ENCODE results near the gene METTL6.
"Not testable (repeated sequence)": the region's sequence is repeated elsewhere in the genome, so short reads cannot be mapped to it uniquely, and the experiment has no call there.

Gene METTL6

DNA sequence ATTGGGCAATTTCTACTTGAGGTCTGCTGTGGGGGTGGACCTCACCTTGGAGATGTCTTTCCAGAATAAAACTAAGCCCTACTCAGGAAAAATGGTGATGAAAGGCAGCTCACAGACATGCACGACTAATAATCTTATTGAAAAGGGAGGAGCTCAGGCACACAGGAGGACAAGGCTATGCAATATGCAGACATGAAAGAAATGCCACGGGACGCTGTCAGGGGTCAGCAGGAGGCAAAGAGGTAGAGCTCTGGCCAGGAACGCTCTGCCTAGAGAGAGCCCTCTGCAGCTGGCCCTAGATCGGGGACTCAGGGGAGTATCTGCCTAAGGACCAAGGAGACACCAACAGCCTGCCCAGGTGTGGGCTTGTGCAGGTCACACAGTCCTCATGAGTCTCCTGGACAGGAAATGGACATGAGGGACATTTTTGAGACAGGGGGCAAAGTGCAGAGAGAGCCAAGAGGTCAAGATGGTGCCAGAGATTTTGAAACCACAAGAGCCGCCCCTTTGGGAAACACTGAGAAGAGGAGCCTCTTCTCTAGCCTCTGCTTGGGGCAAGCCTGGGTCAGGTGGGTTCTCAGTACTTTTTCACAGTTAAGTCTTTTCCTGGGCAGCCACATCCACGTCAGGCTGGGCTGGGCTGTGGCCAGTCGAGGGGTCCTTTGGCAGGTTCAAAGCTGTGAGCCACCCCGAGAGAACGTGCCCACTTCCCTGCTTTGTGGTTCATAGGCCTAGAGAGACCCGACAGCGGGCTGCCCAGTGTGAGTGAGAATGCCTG is 23.3 kb upstream of the METTL6 start:
- DNase-seq = no peak

DNA sequence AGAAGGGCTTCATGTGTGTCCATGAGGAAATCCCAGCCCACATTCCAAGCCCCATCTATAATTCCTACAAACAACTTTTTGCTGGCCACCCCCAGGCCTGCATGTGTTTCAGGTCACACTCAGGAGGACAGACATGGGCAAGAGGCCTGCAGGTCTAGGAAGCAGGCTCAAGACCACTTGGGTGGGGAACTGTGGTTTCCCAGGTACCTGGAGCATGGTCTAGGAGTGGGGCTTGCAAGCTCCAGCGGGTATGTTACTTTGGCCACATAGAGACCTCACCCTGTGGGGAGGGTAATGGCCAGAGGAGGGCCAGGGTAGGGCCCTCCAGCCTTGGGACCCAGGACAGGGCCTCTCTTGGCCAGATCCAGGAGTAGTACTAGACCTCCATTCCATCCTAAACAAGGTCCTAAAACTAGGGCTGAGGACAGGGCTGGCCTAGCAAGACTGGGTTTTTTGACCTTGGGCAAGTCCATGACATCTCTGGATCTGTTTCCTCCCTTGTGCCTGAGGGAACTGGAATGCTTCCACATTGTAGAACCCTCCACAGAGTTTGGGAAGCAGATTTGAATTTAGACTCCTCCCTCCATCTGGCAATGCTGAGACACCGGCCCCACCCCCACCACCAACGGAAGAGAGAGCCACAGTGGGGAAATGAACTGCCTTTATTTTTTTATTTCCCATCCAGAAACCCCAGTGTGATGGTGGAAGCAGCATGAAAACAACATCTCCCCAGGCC is 22.3 kb upstream of the METTL6 start:
- DNase-seq = no peak

DNA sequence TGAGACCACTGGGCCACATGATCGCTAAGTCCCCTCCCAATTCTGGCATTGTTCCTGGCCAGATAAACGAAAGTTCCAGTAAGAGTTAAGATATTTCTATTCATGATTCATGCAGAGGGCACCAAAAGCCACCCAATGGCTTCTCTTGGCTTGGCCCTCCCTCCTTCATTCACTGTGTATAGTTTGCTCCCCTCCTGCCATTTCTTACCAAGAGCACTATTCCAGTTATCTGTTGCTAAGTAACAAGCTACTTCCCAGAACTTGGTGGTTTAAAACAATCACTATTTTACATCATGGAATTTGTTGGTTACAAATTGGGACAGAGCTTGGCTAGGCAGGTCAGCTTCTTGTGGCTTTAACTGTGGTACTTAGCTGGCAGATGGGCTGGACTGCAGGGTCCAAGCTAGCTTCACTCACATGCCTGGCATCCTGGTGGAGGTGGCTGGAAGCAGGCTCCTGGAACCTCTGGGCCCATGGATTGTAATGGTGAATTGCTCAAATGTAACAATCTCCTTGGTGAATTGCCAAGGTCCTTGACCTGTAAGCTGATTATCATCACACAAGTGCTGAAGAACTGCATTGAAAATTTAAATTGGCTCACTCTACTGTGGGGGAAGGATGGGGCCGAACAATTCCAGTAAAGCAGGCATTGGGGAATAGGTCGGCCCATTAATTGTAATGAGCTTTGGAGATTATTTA is 16.6 kb upstream of the METTL6 start:
- no peak for DNase-seq

DNA sequence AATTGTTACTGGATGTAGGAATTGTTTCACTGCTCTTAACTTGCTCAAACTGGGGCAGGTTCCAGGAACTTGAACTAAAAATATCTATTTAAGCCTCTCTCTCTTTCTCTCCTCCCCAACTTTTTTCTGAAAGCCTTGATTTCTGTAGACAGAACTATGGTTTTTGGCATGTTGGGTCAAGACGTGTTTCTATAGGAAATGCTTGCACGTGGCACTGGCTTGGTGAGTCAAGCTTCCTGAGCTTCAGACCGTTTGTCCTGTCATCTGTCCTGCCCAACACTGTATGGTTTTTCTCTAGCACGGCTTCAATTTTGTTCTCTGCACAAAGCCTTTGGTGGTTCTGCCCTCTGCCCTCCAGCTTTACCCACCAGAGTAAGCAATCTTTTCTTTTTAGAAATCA is 13.5 kb upstream of the METTL6 start:
- DNase-seq = no peak

DNA sequence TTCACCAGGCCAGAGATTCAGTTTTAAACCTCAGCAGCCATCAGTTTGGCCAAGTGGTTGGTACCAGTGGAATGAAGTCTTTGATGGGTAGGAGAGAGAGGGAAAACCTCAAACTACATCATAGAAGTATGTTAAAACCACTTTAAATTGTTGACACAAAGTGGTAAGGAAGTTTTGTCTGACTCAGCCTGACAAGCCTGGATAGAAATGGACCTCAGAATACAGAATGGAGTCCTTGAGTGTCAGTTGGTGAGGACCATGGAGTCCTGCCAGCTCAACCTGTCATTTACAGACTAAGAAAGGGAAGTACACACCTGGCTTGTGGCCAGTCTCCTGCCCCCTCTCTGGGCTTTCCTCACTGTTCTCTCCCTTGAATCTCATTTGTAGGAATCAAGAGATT is 12.1 kb upstream of the METTL6 start:
- DNase-seq = no peak

DNA sequence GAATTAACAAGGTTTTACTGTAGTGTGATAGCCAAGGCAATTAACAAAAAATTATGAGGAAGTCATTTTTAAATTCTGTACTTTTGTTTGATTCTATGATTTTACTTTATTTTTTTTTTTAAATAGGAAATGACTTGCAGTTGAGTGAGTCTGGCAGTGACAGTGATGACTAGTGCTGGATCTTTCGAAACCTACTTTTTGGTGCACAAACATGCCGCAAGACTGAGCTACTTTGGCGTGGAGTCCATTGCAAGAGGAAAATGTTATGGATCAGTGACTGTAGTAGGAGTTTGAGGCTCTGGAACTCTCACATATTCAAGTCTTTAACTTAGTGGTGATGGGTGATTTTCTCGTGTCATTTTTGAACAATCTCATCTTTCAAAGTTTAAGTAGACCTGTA is 11.6 kb upstream of the METTL6 start:
- DNase-seq = no peak

DNA sequence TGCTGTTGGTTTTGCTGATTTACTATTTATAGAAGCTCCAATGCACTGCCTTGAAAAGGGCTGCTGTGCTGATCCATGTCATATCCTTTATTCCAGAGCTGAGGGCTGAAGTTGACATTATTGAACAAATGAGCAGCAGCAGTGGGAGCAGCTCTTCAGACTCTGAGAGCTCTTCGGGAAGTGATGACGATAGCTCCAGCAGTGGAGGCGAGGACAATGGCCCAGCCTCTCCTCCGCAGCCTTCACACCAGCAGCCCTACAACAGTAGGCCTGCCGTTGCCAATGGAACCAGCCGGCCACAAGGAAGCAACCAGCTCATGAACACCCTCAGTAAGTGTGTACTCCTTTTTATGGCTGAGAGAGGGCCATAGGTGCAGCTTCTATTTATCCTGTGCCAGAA is 8.9 kb upstream of the METTL6 start:
- DNase-seq = no peak

DNA sequence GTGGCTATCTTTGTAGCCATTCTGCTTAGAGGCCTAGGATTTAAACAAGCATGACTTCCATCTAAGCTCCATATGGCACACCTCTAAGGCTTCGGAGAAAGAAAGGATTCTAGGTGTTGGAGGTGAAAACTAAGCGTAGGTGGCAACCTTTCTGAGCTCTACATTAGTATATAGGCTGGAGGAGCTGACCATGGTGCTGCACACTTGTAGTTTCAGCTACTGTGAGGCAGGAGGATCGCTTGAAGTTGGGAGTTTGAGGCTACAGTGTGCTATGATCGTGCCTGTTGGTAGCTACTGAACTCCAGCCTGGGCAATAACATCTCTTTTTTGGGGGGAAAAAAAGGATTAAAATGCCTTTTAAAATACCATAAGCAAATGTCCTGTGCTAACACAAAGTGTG is 7.4 kb upstream of the METTL6 start:
- DNase-seq = no peak

DNA sequence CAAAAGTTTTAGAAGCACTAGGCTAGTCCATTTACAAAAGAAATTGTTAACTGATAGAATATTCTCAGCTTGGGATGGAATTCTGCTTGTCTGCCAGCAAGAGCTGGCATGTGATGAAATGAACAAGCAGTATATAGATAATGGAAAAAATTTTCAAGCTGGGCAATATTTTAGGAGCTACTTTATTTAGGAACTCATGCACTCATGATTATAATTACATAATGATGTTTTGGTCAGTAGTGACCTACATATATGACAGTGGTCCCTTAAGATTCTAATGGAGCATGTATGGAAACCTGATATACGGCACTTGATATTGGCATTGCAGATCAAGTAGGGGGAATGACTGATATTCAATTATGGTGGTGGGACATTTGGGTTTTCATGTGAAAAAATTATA is 6.2 kb upstream of the METTL6 start:
- no peak for DNase-seq

DNA sequence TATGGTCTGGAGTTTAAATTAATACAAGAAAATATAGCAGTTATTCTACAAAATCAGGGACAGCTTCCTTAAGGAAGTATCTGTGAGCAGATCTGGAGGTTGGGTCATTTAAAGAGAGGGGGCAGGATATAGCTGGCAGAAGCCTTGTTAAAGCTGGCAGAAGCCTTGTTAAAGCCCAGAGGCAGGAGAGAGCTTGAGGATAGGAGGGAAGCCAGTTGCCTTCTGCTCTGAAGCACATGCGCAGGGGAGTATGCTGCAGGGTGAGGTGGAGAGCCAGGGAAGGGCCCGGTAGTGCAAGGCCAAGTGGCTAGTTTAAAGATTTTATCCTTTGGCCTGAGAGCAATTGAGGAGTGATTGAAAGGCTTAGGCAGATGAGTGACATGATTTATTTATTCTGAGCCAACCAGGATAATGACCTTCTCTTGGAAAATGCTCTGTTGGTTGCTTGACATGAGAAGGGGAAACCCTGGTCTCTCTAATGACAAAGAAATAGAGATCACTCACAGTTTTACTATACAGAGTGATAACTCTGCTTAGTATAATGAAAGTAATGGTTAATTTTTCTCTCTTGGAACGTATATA is 4.0 kb upstream of the METTL6 start:
- DNase-seq = no peak

DNA sequence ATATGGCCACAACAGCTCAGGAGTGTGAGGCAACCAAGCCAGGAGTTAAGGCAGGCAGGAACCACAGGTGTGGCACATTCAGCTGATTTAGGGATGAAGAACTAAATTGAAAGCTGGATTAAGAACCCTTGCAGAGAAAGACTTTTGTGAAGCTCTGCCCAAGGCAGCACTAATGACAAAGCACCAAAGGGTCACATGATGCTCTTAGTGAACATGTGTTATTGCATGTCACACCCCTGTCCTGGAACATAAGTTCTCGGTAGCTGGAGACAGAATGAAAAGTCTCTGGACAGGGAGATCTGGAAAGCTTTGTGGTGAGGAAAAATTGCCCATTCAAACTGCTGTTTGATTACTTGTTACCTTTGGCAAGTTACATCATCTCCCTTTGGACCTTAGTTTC is 3.3 kb upstream of the METTL6 start:
- no peak for DNase-seq

DNA sequence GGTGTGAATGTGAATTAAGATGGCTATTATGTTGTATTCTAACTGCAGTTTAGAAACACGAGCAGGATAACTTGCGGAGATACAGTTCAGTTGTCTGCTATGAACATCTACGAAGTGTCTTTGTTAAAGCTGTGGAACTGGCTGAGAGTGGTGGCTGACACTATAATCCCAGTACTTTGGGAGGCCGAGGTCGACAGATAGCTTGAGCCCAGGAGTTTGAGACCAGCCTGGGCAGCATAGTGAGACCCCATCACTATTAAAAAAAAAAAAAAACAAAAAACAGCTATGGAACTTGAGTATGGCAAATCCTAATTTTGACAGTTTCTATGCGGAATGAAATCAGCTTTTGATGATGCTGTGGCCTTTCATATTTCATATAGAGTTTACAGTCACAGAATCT is 1.7 kb upstream of the METTL6 start:
- no peak for DNase-seq

DNA sequence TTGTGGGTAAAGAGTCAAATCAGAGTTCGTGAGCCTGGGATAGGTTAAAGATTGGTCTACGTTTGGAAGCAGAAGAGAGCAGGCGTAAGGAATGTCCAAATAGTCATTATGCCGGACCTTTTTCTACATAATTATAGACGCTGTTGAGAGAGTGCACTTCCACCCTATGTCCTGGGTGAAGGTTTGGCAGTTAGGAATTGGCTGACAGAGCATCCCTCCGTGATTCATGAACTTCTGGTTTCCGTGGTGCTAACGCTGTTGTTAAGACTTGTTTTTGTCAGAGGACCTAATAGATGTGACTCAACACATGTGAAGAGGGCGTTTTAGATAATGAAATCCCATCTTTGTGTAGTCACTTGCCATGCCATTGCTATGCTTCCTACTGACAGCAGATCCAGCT is 1.2 kb upstream of the METTL6 start:
- DNase-seq = peak in 1 of 2 experiments; percentile 14

DNA sequence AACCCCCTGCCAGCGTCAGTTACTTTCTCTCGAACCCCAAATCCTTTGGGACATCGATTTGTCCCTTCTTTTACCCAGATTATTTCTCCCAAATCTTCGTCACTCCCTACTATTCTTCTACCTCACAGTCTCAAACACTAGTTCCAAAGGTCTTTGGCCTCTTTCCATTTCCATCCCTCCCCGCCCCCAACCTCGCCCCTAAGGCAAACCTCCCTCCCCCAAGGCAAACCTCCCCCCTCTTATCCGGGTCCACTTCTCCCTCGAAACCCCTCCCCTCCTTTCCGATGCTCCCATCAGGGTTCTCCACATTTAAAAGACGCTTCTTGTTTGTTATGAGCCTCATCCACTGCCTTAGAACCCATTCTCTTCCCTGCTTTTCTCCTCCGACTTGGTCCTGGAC is 637 bp upstream of the METTL6 start:
- no peak for DNase-seq

DNA sequence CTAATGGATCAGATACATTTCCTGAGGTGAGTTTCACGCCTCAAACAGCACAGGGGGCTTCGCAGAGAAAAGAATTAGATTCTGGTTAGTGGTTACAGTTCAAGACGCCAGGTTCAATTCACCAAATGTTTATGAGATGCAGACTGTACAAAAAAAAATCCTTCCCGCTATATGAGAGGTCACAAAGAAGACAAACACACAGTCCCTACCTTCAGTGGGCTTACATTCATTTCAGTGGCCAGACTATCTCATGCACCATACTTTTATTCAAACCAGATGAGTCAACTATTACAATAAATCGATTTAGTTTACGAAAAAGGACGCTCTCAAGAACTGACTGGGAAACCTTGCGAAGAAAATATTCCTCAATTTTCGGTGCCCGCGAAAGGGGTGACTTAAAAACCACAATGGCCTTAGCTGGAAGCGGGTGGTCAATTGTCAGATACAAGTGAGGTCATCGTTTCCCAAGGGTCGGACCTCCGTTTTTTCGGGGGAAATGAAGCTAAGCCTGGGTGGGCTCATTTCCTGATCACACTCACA is 695 bp downstream of the METTL6 start:
- no peak for DNase-seq

DNA sequence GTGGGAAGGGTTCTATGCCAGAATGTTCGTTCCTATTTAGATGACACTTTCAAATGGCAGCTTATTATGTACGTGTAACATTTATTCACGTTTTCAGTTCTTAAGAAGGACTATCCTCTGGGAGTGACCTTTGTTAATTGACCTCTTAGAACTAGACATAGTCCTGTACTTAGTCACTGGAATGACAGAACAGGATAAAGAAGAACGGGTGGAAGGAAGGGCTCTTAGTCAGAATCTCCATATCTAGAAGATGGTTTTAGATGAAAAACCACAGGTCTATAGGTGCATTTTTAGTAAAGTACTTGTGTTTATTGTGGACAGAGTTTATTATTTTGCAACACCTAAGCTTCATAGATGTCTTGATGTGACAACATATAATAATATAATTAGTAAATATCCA is 6.5 kb downstream of the METTL6 start:
- DNase-seq = no peak

DNA sequence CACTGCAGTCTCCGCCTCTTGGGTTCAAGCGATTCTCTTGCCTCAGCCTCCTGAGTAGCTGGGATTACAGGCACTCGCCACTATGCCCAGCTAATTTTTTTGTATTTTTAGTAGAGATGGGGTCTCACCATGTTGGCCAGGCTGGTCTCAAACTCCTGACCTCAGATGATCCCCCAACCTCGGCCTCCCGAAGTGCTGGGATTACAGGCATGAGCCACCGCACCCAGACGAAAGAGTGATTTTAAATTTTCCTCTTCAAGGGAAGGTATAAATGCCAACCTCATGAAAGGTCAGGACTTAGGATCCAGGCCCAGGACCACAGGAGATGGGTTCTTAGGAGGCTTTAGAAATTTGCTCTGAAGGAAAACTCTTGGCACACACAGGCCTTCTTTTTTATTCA is 16.4 kb downstream of the METTL6 start:
- not testable (repeated sequence) for DNase-seq

DNA sequence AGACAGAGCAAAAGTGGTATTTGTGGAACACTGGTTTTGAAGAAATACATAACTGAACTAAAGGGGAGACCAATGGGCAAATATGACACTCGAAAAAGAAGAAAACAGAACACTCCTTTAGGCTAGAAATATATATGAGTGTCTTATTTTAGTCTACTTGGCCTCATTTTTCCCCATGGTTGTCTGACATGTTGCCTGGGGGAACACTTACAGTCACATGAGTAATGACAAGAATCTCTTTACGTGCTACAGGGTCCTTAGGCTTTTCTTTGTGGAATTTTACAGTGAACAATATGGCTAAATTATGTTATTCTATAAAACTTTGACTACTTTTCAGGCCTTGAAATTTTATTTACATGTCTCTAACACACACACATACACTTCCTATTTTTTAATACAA is 17.6 kb downstream of the METTL6 start:
- no peak for DNase-seq

DNA sequence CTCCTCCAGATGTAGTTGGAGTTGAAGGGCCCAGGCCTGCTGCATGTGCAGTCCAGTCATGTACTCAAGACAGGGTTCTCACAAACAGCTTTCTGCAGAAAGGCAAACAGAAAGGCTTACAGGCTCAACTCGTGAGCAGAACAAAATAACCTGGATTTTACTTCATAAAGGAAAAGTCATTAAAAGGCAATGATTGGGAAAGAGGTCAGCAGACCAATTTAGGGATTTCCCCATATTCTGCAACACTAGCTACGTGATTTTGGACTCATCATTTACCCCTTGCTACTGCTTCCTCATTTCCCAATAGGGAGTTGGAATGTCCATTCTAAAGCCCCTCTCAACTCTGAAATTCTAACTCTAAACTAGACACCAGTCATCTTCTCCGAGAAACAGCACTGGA is 18.1 kb downstream of the METTL6 start:
- no peak for DNase-seq

DNA sequence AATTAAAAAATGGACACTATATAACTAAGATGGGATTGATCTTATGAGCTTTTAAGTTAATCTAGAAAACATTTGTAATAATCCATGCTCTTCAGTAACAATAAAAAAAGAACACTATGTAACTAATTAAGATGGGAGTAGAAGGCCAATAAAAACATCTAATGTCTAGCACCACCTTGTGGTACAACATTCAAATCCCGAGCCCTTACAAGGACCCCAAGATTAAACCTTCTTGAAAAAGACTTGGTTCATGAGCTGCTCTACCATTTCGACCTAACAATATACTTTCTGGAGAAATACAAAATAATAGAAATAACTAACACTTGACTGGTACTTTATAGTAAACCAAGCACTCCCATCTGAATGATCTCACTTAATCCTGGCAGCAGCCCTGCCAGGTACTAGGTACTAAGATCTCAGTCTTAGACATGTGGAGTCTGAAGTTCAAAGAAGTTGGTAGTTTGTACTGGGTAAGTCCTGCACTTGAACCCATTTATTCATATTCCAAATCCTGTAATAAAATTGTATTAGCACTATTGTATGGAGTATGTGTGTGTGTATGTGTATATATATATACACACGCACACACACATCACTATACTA is 21.8 kb downstream of the METTL6 start:
- no peak for DNase-seq

DNA sequence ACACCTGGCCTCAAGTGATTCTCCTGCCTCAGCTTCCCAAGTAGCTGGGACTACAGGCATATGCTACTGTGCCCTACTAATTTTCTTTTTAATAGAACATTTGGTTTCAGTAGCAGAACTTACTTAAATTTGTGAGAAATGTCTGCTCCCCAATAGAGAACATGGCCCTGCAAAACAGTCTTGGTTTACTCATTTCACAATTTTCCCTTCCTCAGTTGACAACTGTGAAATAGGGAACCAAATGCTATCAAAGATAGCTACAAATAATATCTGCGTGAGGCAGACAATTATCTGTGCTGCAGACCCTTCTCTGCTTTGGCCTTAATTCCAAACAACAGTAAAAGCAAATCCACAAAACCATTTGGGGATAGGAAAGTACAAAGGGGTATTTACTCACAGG is 22.6 kb downstream of the METTL6 start:
- DNase-seq = no peak

DNA sequence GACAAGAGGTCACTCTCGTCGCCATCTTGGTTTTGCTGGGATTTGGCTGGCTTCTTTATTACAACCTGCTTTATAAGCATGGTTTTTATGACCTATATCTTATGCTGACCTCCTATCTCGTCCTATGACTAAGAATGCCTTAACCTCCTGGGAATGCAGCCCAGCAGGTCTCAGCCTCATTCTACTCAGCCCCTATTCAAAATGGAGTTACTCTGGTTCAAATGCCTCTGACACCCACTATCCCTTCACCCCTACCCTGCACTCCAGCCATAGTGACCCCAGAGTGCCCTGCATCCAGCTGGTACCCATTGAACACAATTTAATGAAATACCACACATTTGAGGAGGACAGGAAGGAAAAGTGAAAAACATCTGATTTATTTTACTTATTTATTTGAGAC is 23.4 kb downstream of the METTL6 start:
- DNase-seq = no peak

DNA sequence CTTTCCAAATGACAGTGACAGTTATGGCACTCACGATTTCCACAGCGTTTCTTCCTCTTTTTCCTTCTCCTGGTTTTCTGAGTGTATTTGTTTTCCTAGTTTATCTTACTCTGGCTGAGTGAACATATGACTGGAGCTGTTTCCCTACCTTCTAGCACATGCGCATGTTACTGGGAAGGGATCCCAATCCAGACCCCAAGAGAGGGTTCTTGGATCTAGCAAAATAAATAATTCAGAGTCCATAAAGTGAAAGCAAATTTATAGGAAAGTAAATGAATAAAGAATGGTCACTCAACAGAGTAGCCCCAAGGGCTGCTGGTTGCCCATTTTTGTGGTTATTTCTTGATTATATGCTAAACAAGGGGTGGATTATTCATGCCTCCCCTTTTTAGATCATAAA is 23.8 kb downstream of the METTL6 start:
- DNase-seq = no peak
